Stimulated activated CD8-positive, alpha-beta memory T cell treated with anti-CD3 and anti-CD28 coated beads, Interleukin-15, amount 100 ng/mL, for 1 hour (primary cell): ENCODE measurements around the gene MKRN2.
"Not testable (repeated sequence)": the region's sequence is repeated elsewhere in the genome, so short reads cannot be mapped to it uniquely, and the experiment has no call there.

Experiments used
- DNase-seq: peaks from one replicate; pipeline ENCODE4 v3.0.0-alpha.2; 2020; ENCODE audit warnings: low read depth

Gene MKRN2

GRCh38 chr3:12630843-12631242, 74.0 kb downstream of the MKRN2 start:
- not testable (repeated sequence) for DNase-seq

- no peak for DNase-seq
Measured at GRCh38 chr3:12632523-12632922, 75.6 kb downstream of the MKRN2 start.

DNA sequence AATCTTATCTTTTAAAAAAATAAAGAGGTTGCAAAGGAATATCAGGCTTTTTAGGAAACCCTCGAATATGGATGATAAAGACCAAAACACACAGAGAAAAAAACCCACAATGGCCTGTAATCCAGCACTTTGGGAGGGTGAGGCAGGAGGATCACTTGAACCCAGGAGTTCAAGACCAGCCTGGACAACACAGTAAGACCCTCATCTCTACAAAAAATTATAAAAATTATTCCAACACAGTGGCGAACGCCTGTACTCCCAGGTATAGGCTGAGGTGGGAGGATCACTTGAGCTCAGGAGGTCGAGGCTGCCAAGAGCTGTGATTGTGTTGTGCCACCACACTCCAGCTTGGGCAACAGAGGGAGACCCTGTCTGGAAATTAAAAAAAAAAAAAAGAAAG, 76.2 kb downstream of the MKRN2 start:
- DNase-seq, result no peak
